Lower lobe of right lung (tissue), 2 donors: ENCODE results near the gene PCDHGA7. TPM values are rescaled to one million over a fixed set of nuclear protein-coding genes. Genes with fewer than 3 reads are reported as not detected.
"Not testable (repeated sequence)": the region's sequence is repeated elsewhere in the genome, so short reads cannot be mapped to it uniquely, and the experiment has no call there.

Experiments used
- ATAC-seq, 2 donors: fragments of 200-7000 bp; cut with Tn5 transposase; one replicate each; pipeline ENCODE4 v1.9.1; 2020 to 2022; ENCODE audit warnings: mild to moderate bottlenecking in 2 of 2, moderate library complexity in 2 of 2
- DNase-seq: peaks from one replicate; pipeline ENCODE4 v3.0.0-alpha.2; 2020
- H3K27ac ChIP-seq: fragments of 200-600 bp; one replicate; pipeline ENCODE4 v1.8.0; 2022
- H3K27me3 ChIP-seq: fragments of 200-600 bp; one replicate; pipeline ENCODE4 v1.8.0; 2022; ENCODE audit warnings: low read depth
- H3K36me3 ChIP-seq: fragments of 200-600 bp; one replicate; pipeline ENCODE4 v1.8.0; 2022; ENCODE audit warnings: mild to moderate bottlenecking
- H3K4me1 ChIP-seq: fragments of 200-600 bp; one replicate; pipeline ENCODE4 v1.8.0; 2022
- H3K4me3 ChIP-seq: fragments of 200-600 bp; one replicate; pipeline ENCODE4 v1.8.0; 2022; ENCODE audit warnings: mild to moderate bottlenecking
- H3K9me3 ChIP-seq: fragments of 200-600 bp; one replicate; pipeline ENCODE4 v1.8.0; 2022
- intact Hi-C: fragments of 100-400 bp; cut with DNase I; formaldehyde crosslinking; loops from one replicate; pipeline ENCODE4 v1.11.0; 2022
- total RNA-seq: library from RNA; stranded (reverse); fragmentation: NEBNext Ultra II Directional; extraction: Animal tissue kit (Norgen Biotek cat#: 25700); gene quantifications from one replicate; pipeline ENCODE4 v1.2.1, GENCODE V29; 2021
- TF ChIP-seq, protein P1 (sequence below): fragments of 200-600 bp; IDR thresholded peaks from one replicate; pipeline ENCODE4 v1.8.0; 2022; ENCODE audit warnings: antibody characterized with exemption, mild to moderate bottlenecking
- donor health status: DM: no; HTN: yes; CAD: no; lungs with severe emphysema.

The PCDHGA7 gene
- total RNA-seq, 1 donor from 2014 or later = 1.9 TPM

DNA sequence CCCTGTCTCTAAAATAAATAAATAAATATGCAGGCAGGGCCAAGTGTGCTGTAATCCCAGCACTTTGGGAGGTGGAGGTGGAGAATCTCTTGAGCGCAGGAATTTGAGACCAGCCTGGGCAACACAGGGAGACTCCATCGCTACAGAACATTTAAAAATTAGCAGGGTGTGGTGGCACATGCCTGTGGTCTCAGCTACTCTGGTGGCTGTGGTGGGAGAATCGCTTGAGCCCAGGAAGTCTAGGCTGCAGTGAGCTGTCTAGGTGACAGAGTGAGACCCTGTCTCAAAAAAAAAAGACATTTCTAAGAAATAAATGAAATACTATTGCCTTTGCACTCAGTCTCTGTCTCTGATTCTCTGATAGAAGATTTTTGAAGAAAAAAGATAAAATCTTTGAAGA, 29.0 kb downstream of the PCDHGA7 start:
- TF ChIP-seq, protein P1, sequence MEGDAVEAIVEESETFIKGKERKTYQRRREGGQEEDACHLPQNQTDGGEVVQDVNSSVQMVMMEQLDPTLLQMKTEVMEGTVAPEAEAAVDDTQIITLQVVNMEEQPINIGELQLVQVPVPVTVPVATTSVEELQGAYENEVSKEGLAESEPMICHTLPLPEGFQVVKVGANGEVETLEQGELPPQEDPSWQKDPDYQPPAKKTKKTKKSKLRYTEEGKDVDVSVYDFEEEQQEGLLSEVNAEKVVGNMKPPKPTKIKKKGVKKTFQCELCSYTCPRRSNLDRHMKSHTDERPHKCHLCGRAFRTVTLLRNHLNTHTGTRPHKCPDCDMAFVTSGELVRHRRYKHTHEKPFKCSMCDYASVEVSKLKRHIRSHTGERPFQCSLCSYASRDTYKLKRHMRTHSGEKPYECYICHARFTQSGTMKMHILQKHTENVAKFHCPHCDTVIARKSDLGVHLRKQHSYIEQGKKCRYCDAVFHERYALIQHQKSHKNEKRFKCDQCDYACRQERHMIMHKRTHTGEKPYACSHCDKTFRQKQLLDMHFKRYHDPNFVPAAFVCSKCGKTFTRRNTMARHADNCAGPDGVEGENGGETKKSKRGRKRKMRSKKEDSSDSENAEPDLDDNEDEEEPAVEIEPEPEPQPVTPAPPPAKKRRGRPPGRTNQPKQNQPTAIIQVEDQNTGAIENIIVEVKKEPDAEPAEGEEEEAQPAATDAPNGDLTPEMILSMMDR = no peak
- Histone ChIP-seq H3K27ac (no peak overlapping the region), H3K9me3 (peaks cover 85% of the 10 kb centered on the region), H3K4me1 (peaks cover 3% of the 10 kb centered on the region), H3K36me3 (no peaks in the 10 kb centered on the region), H3K27me3 (peaks cover 16% of the 10 kb centered on the region), H3K4me3 (no peak overlapping the region)
- intact Hi-C loops = no loop called here
- no peak for ATAC-seq
- no peak for DNase-seq

DNA sequence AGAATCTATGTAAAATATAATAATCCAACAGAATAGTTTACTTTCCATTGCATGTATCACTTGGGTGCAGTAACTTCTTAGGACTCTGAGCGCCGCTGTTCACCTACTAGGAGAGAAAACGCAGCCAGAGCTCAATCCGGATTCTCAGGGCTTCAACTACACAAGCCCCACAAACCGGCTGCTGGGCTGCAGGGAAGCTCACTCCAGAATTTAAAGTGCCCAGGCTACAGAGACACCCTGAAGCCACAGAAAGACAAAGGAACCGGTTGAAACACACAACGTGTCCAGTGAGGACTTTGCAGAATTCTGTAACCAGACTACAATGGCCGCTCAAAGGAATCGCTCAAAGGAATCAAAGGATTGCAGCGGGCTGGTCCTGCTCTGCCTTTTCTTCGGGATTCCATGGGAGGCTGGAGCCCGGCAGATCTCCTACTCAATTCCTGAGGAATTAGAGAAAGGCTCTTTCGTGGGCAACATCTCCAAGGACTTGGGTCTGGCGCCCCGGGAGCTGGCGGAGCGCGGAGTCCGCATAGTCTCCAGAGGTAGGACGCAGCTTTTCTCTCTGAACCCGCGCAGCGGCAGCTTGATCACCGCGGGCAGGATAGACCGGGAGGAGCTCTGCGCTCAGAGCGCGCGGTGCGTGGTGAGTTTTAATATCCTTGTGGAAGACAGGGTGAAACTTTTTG, 30.5 kb downstream of the PCDHGA7 start, which contains the start of gene PCDHGA10:
TSS of gene PCDHGA10 (plus strand) at position 134 of the 686 bp plus-strand sequence. CDS start at position 323, 189 bp downstream.
- TF ChIP-seq, protein P1 = peak; percentile 51
- Histone ChIP-seq H3K36me3 (no peaks in the 10 kb centered on the region), H3K4me3 (peak within 1 kb of the TSS; percentile 45), H3K9me3 (peaks cover 81% of the 10 kb centered on the region), H3K4me1 (peaks cover 3% of the 10 kb centered on the region), H3K27me3 (peaks cover 16% of the 10 kb centered on the region), H3K27ac (no peak within 1 kb of the TSS)
- intact Hi-C loops = no loop called here
- DNase-seq (no peak), ATAC-seq (peak; percentile 69 to 84)

DNA sequence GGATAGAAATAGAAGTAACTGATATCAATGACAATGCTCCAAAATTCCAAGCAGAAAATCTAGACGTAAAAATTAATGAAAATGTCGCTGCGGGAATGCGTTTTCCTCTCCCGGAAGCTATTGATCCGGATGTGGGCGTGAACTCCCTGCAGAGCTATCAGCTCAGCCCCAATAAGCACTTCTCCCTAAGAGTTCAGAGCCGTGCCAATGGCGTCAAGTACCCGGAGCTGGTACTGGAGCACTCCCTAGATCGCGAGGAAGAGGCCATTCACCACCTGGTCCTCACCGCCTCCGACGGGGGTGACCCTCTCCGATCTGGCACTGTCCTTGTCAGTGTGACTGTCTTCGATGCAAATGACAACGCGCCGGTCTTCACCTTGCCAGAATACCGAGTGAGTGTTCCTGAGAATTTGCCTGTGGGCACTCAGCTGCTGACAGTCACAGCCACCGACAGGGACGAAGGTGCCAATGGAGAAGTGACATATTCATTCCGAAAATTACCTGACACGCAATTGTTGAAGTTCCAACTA, 31.1 kb downstream of the PCDHGA7 start:
- H3K9me3 ChIP-seq = peaks cover 81% of the 10 kb centered on the region
- DNase-seq = no peak
- TF ChIP-seq, protein P1 = no peak
- ATAC-seq = peak in 1 of 2 donors; percentile 25
- intact Hi-C loops = no loop called here
- peak overlapping the region; percentile 45 for H3K4me3 ChIP-seq
- peaks cover 3% of the 10 kb centered on the region for H3K4me1 ChIP-seq
- no peak overlapping the region for H3K27ac ChIP-seq
- H3K36me3 ChIP-seq = no peaks in the 10 kb centered on the region
- peaks cover 19% of the 10 kb centered on the region for H3K27me3 ChIP-seq

DNA sequence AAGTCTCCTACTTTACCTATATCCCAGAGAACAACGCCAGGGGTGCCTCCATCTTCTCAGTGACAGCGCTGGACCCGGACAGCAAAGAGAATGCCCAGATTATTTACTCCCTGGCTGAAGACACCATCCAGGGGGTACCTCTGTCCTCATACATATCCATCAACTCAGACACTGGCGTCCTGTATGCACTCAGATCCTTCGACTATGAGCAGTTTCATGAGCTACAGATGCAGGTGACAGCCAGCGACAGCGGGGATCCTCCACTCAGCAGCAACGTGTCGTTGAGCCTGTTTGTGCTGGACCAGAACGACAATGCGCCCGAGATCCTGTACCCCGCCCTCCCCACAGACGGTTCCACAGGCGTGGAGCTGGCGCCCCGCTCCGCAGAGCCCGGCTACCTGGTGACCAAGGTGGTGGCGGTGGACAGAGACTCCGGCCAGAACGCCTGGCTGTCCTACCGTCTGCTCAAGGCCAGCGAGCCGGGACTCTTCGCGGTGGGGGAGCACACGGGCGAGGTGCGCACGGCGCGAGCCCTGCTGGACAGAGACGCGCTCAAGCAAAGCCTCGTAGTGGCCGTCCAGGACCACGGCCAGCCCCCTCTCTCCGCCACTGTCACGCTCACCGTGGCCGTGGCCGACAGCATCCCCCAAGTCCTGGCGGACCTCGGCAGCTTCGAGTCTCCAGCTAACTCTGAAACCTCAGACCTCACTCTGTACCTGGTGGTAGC, 32.2 kb downstream of the PCDHGA7 start:
- intact Hi-C loops, H3K4me1 ChIP-seq, DNase-seq, H3K4me3 ChIP-seq, ATAC-seq, H3K27ac ChIP-seq, H3K36me3 ChIP-seq: not testable (repeated sequence)
- Histone ChIP-seq H3K9me3 (peaks cover 81% of the 10 kb centered on the region), H3K27me3 (peaks cover 19% of the 10 kb centered on the region)

DNA sequence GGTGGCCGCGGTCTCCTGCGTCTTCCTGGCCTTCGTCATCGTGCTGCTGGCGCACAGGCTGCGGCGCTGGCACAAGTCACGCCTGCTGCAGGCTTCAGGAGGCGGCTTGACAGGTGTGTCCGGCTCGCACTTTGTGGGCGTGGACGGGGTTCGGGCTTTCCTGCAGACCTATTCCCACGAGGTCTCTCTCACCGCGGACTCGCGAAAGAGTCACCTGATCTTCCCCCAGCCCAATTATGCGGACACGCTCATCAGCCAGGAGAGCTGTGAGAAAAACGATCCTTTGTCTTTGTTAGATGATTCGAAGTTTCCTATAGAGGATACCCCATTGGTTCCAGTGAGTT, 32.7 kb downstream of the PCDHGA7 start:
- H3K4me1 ChIP-seq, ATAC-seq, DNase-seq, intact Hi-C loops, H3K36me3 ChIP-seq, H3K4me3 ChIP-seq, H3K27ac ChIP-seq: not testable (repeated sequence)
- Histone ChIP-seq H3K27me3 (peaks cover 16% of the 10 kb centered on the region), H3K9me3 (peaks cover 80% of the 10 kb centered on the region)

DNA sequence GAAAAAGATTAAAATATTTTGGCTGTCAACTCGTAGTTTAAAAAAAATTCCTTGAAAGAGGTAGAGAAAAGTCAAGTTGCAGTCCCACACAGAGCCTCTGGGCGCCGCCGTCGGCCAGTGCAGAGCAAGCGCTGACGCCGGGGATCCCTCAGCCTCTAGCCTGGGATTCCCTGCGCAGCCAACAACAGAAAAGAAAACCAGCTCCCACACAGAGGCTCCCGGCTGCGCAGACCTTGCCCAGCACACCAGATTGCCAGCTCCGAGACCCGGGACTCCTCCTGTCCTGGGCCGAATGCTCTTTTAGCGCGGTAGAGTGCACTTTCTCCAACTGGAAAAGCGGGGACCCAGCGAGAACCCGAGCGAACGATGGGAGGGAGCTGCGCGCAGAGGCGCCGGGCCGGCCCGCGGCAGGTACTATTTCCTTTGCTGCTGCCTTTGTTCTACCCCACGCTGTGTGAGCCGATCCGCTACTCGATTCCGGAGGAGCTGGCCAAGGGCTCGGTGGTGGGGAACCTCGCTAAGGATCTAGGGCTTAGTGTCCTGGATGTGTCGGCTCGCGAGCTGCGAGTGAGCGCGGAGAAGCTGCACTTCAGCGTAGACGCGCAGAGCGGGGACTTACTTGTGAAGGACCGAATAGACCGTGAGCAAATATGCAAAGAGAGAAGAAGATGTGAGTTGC, 35.1 kb downstream of the PCDHGA7 start, which contains the start of gene PCDHGB7:
TSS of gene PCDHGB7 (plus strand) at position 184 of the 679 bp plus-strand sequence. CDS start at position 367, 183 bp downstream.
- H3K36me3 ChIP-seq, H3K4me1 ChIP-seq, intact Hi-C loops: not testable (repeated sequence)
- H3K27ac ChIP-seq = peak within 1 kb of the TSS; percentile 48
- TF ChIP-seq, protein P1 = peak; percentile 68
- H3K27me3 ChIP-seq = peaks cover 16% of the 10 kb centered on the region
- H3K9me3 ChIP-seq = peaks cover 82% of the 10 kb centered on the region
- H3K4me3 ChIP-seq = peak within 1 kb of the TSS; percentile 48
- DNase-seq (peak; percentile 86), ATAC-seq (peak; percentile 92 to 93)
